ENCODE results near the gene LNPEP. TPM values are rescaled to one million over a fixed set of nuclear protein-coding genes. Genes with fewer than 3 reads are reported as not detected.
A peak's percentile ranks its signal among the peaks of the same experiment; 100 is the strongest.

The LNPEP gene
- total RNA-seq, 1 donor from 2014 or later = 96.5 TPM

GRCh38 chr5:96936431-96937320 lies 796 bp downstream of the LNPEP start:
- Mint-ChIP-seq H3K4me1 (peaks cover 76% of the 10 kb centered on the region), H3K9me3 (no peaks in the 10 kb centered on the region)

GRCh38 chr5:96940586-96940985 lies 4.7 kb downstream of the LNPEP start:
- ChIA-PET POLR2A (interaction anchor here (0.7 kb wide), 1 partner anchor 47 kb away, joined by 7 read pairs; no protein-coding TSS in a partner anchor), CTCF (interaction anchor here (5.1 kb wide), 1 partner anchor 71 kb away, joined by 35 read pairs; no protein-coding TSS in a partner anchor)
- no peak for TF ChIP-seq CTCF (IDR thresholded peaks at IDR 0.05)
- DNase-seq = no peak
- Mint-ChIP-seq H3K27me3 (no peaks in the 10 kb centered on the region), H3K4me3 (no peak overlapping the region), H3K9me3 (no peaks in the 10 kb centered on the region), H3K36me3 (ENCODE audit: low read depth) (peaks cover 41% of the 10 kb centered on the region), H3K27ac (peak overlapping the region; percentile 46), H3K4me1 (peaks cover 67% of the 10 kb centered on the region)
- intact Hi-C loops (cut with micrococcal nuclease) = no loop called here
- ATAC-seq (ENCODE audit: low read depth) = no peak

More at GRCh38 chr5:96936431-96937320, 796 bp downstream of the LNPEP start:
- POLR2A ChIA-PET = interaction anchor here (0.6 to 4.6 kb wide), 37 partner anchors 8 to 1993 kb away, joined by 3 to 94 read pairs (median 4); partner anchors contain the start of genes CAST, ERAP1, ERAP2 and LIX1
- no peaks in the 10 kb centered on the region for H3K27me3 Mint-ChIP-seq
- ATAC-seq (ENCODE audit: low read depth) (peak; percentile 19), DNase-seq (peak; percentile 41)
- H3K4me3 Mint-ChIP-seq = peak overlapping the region; percentile 98
- CTCF ChIA-PET = interaction anchor here (0.9 to 5.1 kb wide), 10 partner anchors 21 to 225 kb away, joined by 3 to 35 read pairs (median 4); no protein-coding TSS in a partner anchor
- no peak for TF ChIP-seq CTCF (IDR thresholded peaks at IDR 0.05)
- H3K27ac Mint-ChIP-seq = peak overlapping the region; percentile 98
- intact Hi-C loops (cut with micrococcal nuclease) = loop anchor here (1.0 to 2.0 kb wide), 4 partner anchors 10 to 1382 kb away; partner anchors contain the start of genes ARSK and SKIC3
- peaks cover 41% of the 10 kb centered on the region for H3K36me3 Mint-ChIP-seq (ENCODE audit: low read depth)

GRCh38 chr5:96941140-96941539 lies 5.3 kb downstream of the LNPEP start:
- DNase-seq = no peak
- intact Hi-C loops (cut with micrococcal nuclease) = no loop called here

GRCh38 chr5:96942078-96942477 lies 6.2 kb downstream of the LNPEP start:
- TF ChIP-seq CTCF (IDR thresholded peaks at IDR 0.05) = no peak
- peaks cover 34% of the 10 kb centered on the region for H3K36me3 Mint-ChIP-seq (ENCODE audit: low read depth)
- ATAC-seq (ENCODE audit: low read depth) = no peak
- no peaks in the 10 kb centered on the region for H3K9me3 Mint-ChIP-seq
- POLR2A ChIA-PET = interaction anchor here (0.7 kb wide), 1 partner anchor 305 kb away, joined by 10 read pairs; no protein-coding TSS in a partner anchor
- CTCF ChIA-PET = no interaction called here
- DNase-seq = no peak
- no peak overlapping the region for H3K27ac Mint-ChIP-seq
- H3K27me3 Mint-ChIP-seq = no peaks in the 10 kb centered on the region
- H3K4me1 Mint-ChIP-seq = peaks cover 72% of the 10 kb centered on the region
- intact Hi-C loops (cut with micrococcal nuclease) = no loop called here
- H3K4me3 Mint-ChIP-seq = no peak overlapping the region

More at GRCh38 chr5:96941140-96941539, 5.3 kb downstream of the LNPEP start:
- H3K4me3 Mint-ChIP-seq = no peak overlapping the region
- H3K27ac Mint-ChIP-seq = peak overlapping the region; percentile 10
- H3K36me3 Mint-ChIP-seq (ENCODE audit: low read depth) = peaks cover 40% of the 10 kb centered on the region
- H3K27me3 Mint-ChIP-seq = no peaks in the 10 kb centered on the region
- ChIA-PET CTCF (no interaction called here), POLR2A (no interaction called here)
- no peak for TF ChIP-seq CTCF (IDR thresholded peaks at IDR 0.05)
- ATAC-seq (ENCODE audit: low read depth) = no peak
- H3K9me3 Mint-ChIP-seq = no peaks in the 10 kb centered on the region
- peaks cover 72% of the 10 kb centered on the region for H3K4me1 Mint-ChIP-seq

GRCh38 chr5:96942911-96943310 lies 7.0 kb downstream of the LNPEP start:
- H3K4me1 Mint-ChIP-seq = peaks cover 66% of the 10 kb centered on the region
- H3K27ac Mint-ChIP-seq = peak overlapping the region; percentile 11
- intact Hi-C loops (cut with micrococcal nuclease) = no loop called here
- peaks cover 30% of the 10 kb centered on the region for H3K36me3 Mint-ChIP-seq (ENCODE audit: low read depth)
- no peaks in the 10 kb centered on the region for H3K9me3 Mint-ChIP-seq
- TF ChIP-seq CTCF (IDR thresholded peaks at IDR 0.05) = no peak
- H3K27me3 Mint-ChIP-seq = no peaks in the 10 kb centered on the region
- H3K4me3 Mint-ChIP-seq = no peak overlapping the region
- CTCF ChIA-PET = no interaction called here
- ATAC-seq (ENCODE audit: low read depth) (no peak), DNase-seq (no peak)
- POLR2A ChIA-PET = no interaction called here

All from activated B cell treated with CpG ODN at 0.5 μM for 24 hours (primary cell).